GM23338 (cell line): Measurements from ENCODE around the gene DOCK6. TPM values are rescaled to one million over a fixed set of nuclear protein-coding genes. Genes with fewer than 3 reads are reported as not detected.
A peak's percentile ranks its signal among the peaks of the same experiment; 100 is the strongest.

Source experiments
- ATAC-seq: fragments of 200-7000 bp; cut with Tn5 transposase; 3 replicates; pipeline ENCODE4 v1.9.1; 2020
- DNase-seq: peaks from one replicate; pipeline ENCODE4 v3.0.0-alpha.2; 2015; ENCODE audit warnings: low spot score
- H2AFZ ChIP-seq: fragments of 200-600 bp; sonication (generic); 2 replicates; pipeline ENCODE4 v1.8.0; 2016; ENCODE audit warnings: antibody characterized with exemption, mild to moderate bottlenecking, moderate library complexity
- H3F3A ChIP-seq: fragments of 200-600 bp; sonication (generic); replicated peaks from 2 replicates; pipeline ENCODE4 v1.8.0; 2017; ENCODE audit warnings: antibody characterized with exemption, mixed run types, low read depth
- H3K27ac ChIP-seq: fragments of 200-600 bp; sonication (generic); 2 replicates; pipeline ENCODE4 v1.6.1; 2016; ENCODE audit warnings: low read depth
- H3K27me3 ChIP-seq: fragments of 200-600 bp; sonication (generic); 2 replicates; pipeline ENCODE4 v1.8.0; 2016; ENCODE audit warnings: mild to moderate bottlenecking, mixed run types, moderate library complexity; ENCODE audit not compliant: insufficient read depth
- H3K36me3 ChIP-seq: fragments of 200-600 bp; sonication (generic); 2 replicates; pipeline ENCODE4 v1.8.0; 2016; ENCODE audit warnings: mild to moderate bottlenecking; ENCODE audit not compliant: insufficient read depth
- H3K4me1 ChIP-seq: fragments of 200-600 bp; sonication (generic); 2 replicates; pipeline ENCODE4 v1.8.0; 2016; ENCODE audit warnings: mild to moderate bottlenecking, moderate library complexity; ENCODE audit not compliant: insufficient read depth
- H3K4me2 ChIP-seq: fragments of 200-600 bp; sonication (generic); 2 replicates; pipeline ENCODE4 v1.7.1; 2017; ENCODE audit warnings: mixed run types
- H3K4me3 ChIP-seq: fragments of 200-600 bp; sonication (generic); 2 replicates; pipeline ENCODE4 v1.6.1; 2016; ENCODE audit warnings: mixed run types
- H3K79me2 ChIP-seq: fragments of 200-600 bp; sonication (generic); replicated peaks from 2 replicates; pipeline ENCODE4 v1.8.0; 2017; ENCODE audit warnings: mild to moderate bottlenecking; ENCODE audit not compliant: insufficient read depth
- H3K9me2 ChIP-seq: fragments of 200-600 bp; sonication (generic); 2 replicates; pipeline ENCODE4 v1.8.0; 2017; ENCODE audit not compliant: insufficient read depth
- H4K20me1 ChIP-seq: fragments of 200-600 bp; sonication (generic); replicated peaks from 2 replicates; pipeline ENCODE4 v1.8.0; 2017; ENCODE audit warnings: mild to moderate bottlenecking; ENCODE audit not compliant: insufficient read depth
- H3K27ac Mint-ChIP-seq: 2 replicates; pipeline ENCODE4 v1.8.0; 2020; ENCODE audit warnings: inconsistent platforms, mild to moderate bottlenecking, moderate library complexity, mixed read lengths
- H3K27me3 Mint-ChIP-seq: 3 replicates; pipeline ENCODE4 v1.8.0; 2022; ENCODE audit warnings: low read depth, mild to moderate bottlenecking, moderate library complexity, mixed read lengths, inconsistent platforms; ENCODE audit not compliant: insufficient read depth, poor library complexity
- H3K36me3 Mint-ChIP-seq: 3 replicates; pipeline ENCODE4 v1.8.0; 2021; ENCODE audit warnings: low read depth, mild to moderate bottlenecking, inconsistent platforms, moderate library complexity, mixed read lengths
- H3K4me1 Mint-ChIP-seq: 3 replicates; pipeline ENCODE4 v1.8.0; 2020; ENCODE audit warnings: mild to moderate bottlenecking, inconsistent platforms, mixed read lengths
- H3K4me3 Mint-ChIP-seq: 3 replicates; pipeline ENCODE4 v1.8.0; 2021; ENCODE audit warnings: moderate library complexity, mild to moderate bottlenecking, inconsistent platforms, mixed read lengths
- H3K9me3 Mint-ChIP-seq: 3 replicates; pipeline ENCODE4 v1.8.0; 2020; ENCODE audit warnings: moderate library complexity, mild to moderate bottlenecking, inconsistent platforms, mixed read lengths
- EZH2 ChIP-seq: fragments of 200-600 bp; sonication (generic); IDR thresholded peaks from one replicate; pipeline ENCODE4 v1.8.0; 2017; ENCODE audit warnings: antibody characterized with exemption, mild to moderate bottlenecking, low read depth; ENCODE audit not compliant: unreplicated experiment
- EZH2phosphoT487 ChIP-seq: fragments of 200-600 bp; sonication (generic); IDR thresholded peaks from one replicate; pipeline ENCODE4 v1.8.1; 2018; ENCODE audit warnings: antibody characterized with exemption; ENCODE audit not compliant: unreplicated experiment
- NANOG ChIP-seq: IDR thresholded peaks from 2 replicates; pipeline ENCODE4 v1.6.1; 2016; ENCODE audit warnings: antibody characterized with exemption, borderline replicate concordance
- ZNF114 ChIP-seq: fragments of 250-450 bp; sonication (Bioruptor Pico); IDR thresholded peaks from 2 replicates; pipeline ENCODE4 v1.5.0; 2020; ENCODE audit warnings: mild to moderate bottlenecking, moderate library complexity
- ZNF331 ChIP-seq: fragments of 250-450 bp; sonication (Bioruptor Pico); IDR thresholded peaks from 2 replicates; pipeline ENCODE4 v1.5.0; 2020; ENCODE audit warnings: low read depth, mild to moderate bottlenecking, moderate library complexity
- polyA plus RNA-seq: library from polyadenylated mRNA; unstranded; fragments of >200 nt; fragmentation: Nextera tagmentation; extraction: Ambion mirVana; gene quantifications from 2 replicates; pipeline ENCODE4 v1.2.1, GENCODE V29; 2016
- total RNA-seq: library from RNA; depleted of rRNA; stranded (reverse); fragments of >200 nt; shearing (Covaris generic); gene quantifications from 2 replicates; pipeline ENCODE4 v1.2.3, GENCODE V29; 2014
- TF ChIP-seq, protein P1 (sequence below): IDR thresholded peaks from one replicate; pipeline ENCODE4 v1.6.1; 2018; ENCODE audit warnings: antibody characterized with exemption; ENCODE audit not compliant: unreplicated experiment
- TF ChIP-seq, protein P2 (sequence below): IDR thresholded peaks from 2 replicates; pipeline ENCODE4 v1.6.1; 2016; ENCODE audit warnings: antibody characterized with exemption

The DOCK6 gene
- total and polyA plus RNA-seq, 2 experiments from 2014 or later: 34.6 to 49.0 TPM

DNA sequence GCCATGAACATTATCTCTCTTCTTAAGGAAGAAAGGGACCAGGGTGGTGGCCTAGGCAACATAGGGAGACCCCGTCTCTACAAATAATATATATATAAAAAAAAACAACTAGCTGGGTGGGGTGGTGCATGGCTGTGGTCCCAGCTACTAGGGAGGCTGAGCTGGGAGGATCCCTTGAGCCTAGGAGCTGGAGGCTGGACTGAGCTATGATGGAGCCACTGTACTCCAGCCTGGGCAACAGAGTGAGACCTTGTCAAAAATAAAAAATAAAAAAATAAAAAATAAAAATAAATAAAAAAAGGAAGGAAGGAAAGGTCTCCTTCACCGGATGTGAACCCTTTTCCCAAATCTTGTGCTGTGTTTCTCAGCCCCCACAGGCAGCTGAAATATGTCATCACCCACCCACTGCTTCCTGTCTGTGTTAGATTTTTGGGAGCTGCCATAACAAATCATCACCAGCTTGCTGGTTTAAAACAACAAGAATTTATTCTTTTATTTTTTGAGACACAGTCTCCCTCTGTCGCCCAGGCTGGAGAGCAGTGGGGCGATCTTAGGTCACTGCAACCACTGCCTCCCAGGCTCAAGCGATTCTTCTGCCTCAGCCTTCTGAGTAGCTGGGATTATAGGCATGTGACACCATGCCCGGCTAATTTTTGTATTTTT lies 24.1 kb upstream of the DOCK6 start:
- Mint-ChIP-seq H3K4me1 (no peaks in the 10 kb centered on the region), H3K27me3 (peaks cover 5% of the 10 kb centered on the region), H3K27ac (no peak overlapping the region), H3K4me3 (no peak overlapping the region), H3K36me3 (no peaks in the 10 kb centered on the region), H3K9me3 (no peaks in the 10 kb centered on the region; the same call in 2 of the 3 replicates)
- Histone ChIP-seq H3K79me2 (no peaks in the 10 kb centered on the region), H3K4me2 (no peak overlapping the region), H3F3A (no peaks in the 10 kb centered on the region), H2AFZ (no peak overlapping the region), H3K27ac (no peak overlapping the region), H4K20me1 (no peaks in the 10 kb centered on the region), H3K4me3 (no peak overlapping the region), H3K36me3 (no peaks in the 10 kb centered on the region), H3K27me3 (no peaks in the 10 kb centered on the region), H3K9me2 (no peaks in the 10 kb centered on the region), H3K4me1 (0 out of 2 replicates have a peak, but pooled peaks cover 3% of the 10 kb centered on the region)
- ATAC-seq: no peak
- DNase-seq: no peak
- TF ChIP-seq EZH2phosphoT487 (no peak), EZH2 (no peak), ZNF114 (CRISPR knock-in tag) (no peak), ZNF331 (CRISPR knock-in tag) (no peak), NANOG (no peak)
- TF ChIP-seq, protein P1, sequence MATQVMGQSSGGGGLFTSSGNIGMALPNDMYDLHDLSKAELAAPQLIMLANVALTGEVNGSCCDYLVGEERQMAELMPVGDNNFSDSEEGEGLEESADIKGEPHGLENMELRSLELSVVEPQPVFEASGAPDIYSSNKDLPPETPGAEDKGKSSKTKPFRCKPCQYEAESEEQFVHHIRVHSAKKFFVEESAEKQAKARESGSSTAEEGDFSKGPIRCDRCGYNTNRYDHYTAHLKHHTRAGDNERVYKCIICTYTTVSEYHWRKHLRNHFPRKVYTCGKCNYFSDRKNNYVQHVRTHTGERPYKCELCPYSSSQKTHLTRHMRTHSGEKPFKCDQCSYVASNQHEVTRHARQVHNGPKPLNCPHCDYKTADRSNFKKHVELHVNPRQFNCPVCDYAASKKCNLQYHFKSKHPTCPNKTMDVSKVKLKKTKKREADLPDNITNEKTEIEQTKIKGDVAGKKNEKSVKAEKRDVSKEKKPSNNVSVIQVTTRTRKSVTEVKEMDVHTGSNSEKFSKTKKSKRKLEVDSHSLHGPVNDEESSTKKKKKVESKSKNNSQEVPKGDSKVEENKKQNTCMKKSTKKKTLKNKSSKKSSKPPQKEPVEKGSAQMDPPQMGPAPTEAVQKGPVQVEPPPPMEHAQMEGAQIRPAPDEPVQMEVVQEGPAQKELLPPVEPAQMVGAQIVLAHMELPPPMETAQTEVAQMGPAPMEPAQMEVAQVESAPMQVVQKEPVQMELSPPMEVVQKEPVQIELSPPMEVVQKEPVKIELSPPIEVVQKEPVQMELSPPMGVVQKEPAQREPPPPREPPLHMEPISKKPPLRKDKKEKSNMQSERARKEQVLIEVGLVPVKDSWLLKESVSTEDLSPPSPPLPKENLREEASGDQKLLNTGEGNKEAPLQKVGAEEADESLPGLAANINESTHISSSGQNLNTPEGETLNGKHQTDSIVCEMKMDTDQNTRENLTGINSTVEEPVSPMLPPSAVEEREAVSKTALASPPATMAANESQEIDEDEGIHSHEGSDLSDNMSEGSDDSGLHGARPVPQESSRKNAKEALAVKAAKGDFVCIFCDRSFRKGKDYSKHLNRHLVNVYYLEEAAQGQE: no peak
- TF ChIP-seq, protein P2, sequence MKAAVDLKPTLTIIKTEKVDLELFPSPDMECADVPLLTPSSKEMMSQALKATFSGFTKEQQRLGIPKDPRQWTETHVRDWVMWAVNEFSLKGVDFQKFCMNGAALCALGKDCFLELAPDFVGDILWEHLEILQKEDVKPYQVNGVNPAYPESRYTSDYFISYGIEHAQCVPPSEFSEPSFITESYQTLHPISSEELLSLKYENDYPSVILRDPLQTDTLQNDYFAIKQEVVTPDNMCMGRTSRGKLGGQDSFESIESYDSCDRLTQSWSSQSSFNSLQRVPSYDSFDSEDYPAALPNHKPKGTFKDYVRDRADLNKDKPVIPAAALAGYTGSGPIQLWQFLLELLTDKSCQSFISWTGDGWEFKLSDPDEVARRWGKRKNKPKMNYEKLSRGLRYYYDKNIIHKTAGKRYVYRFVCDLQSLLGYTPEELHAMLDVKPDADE: no peak

DNA sequence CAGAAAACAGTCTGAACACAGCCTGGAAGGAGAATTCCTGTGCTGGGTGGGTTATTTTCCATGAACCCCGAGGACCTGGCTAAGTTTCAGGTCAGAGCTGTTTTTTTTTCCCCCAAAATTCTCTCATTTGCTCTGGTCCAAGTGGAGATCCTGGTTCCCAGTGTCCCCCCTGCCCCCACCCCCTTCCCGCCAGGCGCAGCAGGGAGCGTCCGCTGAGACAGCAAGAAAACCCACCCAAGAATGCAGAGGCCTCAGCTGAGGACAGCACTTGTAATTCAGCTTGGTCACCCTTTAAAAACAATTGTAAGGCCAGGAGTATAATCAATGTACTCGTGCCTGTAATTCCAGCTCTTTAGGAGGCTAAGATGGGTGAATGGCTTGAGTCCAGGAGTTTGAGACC lies 22.2 kb upstream of the DOCK6 start:
- Histone ChIP-seq H3K4me3 (no peak overlapping the region), H2AFZ (peak overlapping the region; percentile 66; the same call in 1 of the 2 replicates), H3K79me2 (no peaks in the 10 kb centered on the region), H3K36me3 (no peaks in the 10 kb centered on the region), H3K27ac (no peak overlapping the region), H3K27me3 (no peaks in the 10 kb centered on the region), H4K20me1 (no peaks in the 10 kb centered on the region), H3K4me1 (no peaks in the 10 kb centered on the region), H3K4me2 (no peak overlapping the region), H3F3A (no peaks in the 10 kb centered on the region), H3K9me2 (no peaks in the 10 kb centered on the region)
- H3K27ac Mint-ChIP-seq: no peak overlapping the region
- no peaks in the 10 kb centered on the region for H3K4me1 Mint-ChIP-seq
- DNase-seq: no peak
- H3K9me3 Mint-ChIP-seq: peaks cover 2% of the 10 kb centered on the region; the same call in 1 of the 3 replicates
- H3K27me3 Mint-ChIP-seq: peaks cover 5% of the 10 kb centered on the region
- no peak for ATAC-seq
- H3K4me3 Mint-ChIP-seq: no peak overlapping the region
- 0 out of 3 replicates have a peak, but pooled peaks cover 2% of the 10 kb centered on the region for H3K36me3 Mint-ChIP-seq
- TF ChIP-seq, protein P1: no peak
